Right lobe of liver (tissue), 6 donors: Measurements from ENCODE around the gene PDK2. TPM values are rescaled to one million over a fixed set of nuclear protein-coding genes. Genes with fewer than 3 reads are reported as not detected.

ENCODE experiments used
- ATAC-seq, 4 donors: fragments of 200-7000 bp; cut with Tn5 transposase; one replicate each; pipeline ENCODE4 v1.9.1; 2020; ENCODE audit warnings: mild to moderate bottlenecking in 4 of 4, moderate library complexity in 4 of 4
- DNase-seq, 3 donors: peaks; one replicate each; pipeline ENCODE4 v3.0.0-alpha.2; 2020
- H3K27ac ChIP-seq, 3 donors: fragments of 200-600 bp; one replicate each; pipeline ENCODE4 v1.8.0; 2022
- H3K27me3 ChIP-seq, 2 donors: fragments of 200-600 bp; one replicate each; pipeline ENCODE4 v1.8.0; 2022
- H3K36me3 ChIP-seq, 4 donors: fragments of 200-600 bp; sonication (generic) in 1 of 4; one replicate each; pipeline versions ENCODE4 v1.5.1 to v1.8.0; 2017 to 2022; ENCODE audit warnings: control low read depth in 1 of 4
- H3K4me1 ChIP-seq, 4 donors: fragments of 200-600 bp; sonication (generic) in 1 of 4; one replicate each; pipeline versions ENCODE4 v1.5.1 to v1.8.0; 2017 to 2022; ENCODE audit warnings: control low read depth in 1 of 4
- H3K4me3 ChIP-seq, 3 donors: fragments of 200-600 bp; one replicate each; pipeline ENCODE4 v1.8.0; 2022
- H3K9me3 ChIP-seq, 4 donors: fragments of 200-600 bp; sonication (generic) in 1 of 4; one replicate each; pipeline versions ENCODE4 v1.5.1 to v1.8.0; 2017 to 2022; ENCODE audit warnings: control low read depth in 1 of 4
- POLR2A ChIP-seq: fragments of 450-650 bp; IDR thresholded peaks from one replicate; pipeline ENCODE4 v1.6.1; 2017; ENCODE audit warnings: antibody characterized with exemption, mild to moderate bottlenecking
- WGBS: methylation state at CpG from one replicate; pipeline ENCODE4 v1.1.6; 2018; ENCODE audit warnings: low coverage, low lambda C conversion rate; ENCODE audit not compliant: insufficient coverage; ENCODE audit errors: missing lambda C conversion rate; 5-methylcytosine and 5-hydroxymethylcytosine counted together
- intact Hi-C, 2 donors: fragments of 100-400 bp; cut with DNase I; formaldehyde crosslinking; loops; one replicate each; pipeline versions ENCODE4 v1.11.2 to v1.14.1; 2022
- total RNA-seq, 6 experiments: library from RNA; depleted of rRNA in 2 of 6; stranded (reverse); fragments of >200 nt in 2 of 6; fragmentation: NEBNext Ultra II Directional in 3 of 6; extraction: Animal tissue kit (Norgen Biotek cat#: 25700) in 3 of 6; gene quantifications; one replicate each; pipeline versions ENCODE4 v1.1.0 to v1.2.4, GENCODE V29; 2016 to 2023
- TF ChIP-seq, protein P1 (sequence below), 4 donors: fragments of 200-600 bp in 3 of 4; fragments of 450-650 bp in 1 of 4; IDR thresholded peaks; one replicate each; pipeline versions ENCODE4 v1.5.1 to v1.8.0; 2016 to 2022; ENCODE audit warnings: antibody characterized with exemption in 4 of 4, mild to moderate bottlenecking in 2 of 4
- donor health status: DM: no; HTN: yes; CAD: no.
- donor health status: DM: no; HTN: no; CAD: no.
- donor health status: DM: no; HTN: no; CAD: no.
- donor health status: DM: no; HTN: yes; CAD: no.
- donor health status: DM: no; HTN: yes; CAD: no.

PDK2 gene
- total RNA-seq, 6 experiments from 2014 or later: 25.0 to 58.0 (median 44.8) TPM

DNA sequence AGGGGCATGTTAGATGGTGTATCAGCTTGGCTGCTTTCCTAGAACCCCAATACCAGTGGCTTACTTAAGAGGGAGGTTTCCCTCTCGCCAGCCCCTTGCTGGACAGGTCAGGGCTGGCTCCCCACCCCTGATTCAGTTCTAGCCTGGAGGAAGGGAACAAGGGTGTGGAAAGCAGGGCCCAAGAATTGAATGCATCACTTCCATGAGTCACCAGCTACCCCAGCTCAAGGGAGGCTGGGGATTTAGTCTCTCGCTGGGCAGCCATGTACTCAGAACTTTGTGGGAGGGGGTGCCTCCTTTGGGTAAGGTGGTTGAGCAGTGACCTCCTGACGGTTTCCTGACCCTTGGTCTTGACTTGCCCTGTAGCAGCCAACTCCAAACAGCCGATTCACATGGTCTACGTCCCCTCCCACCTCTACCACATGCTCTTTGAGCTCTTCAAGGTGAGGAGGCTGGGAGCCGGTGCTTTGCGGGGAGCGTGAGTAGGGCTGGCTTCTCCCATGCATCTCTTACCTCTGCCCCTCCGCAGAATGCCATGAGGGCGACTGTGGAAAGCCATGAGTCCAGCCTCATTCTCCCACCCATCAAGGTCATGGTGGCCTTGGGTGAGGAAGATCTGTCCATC, 12.8 kb downstream of the PDK2 start:
- Histone ChIP-seq H3K4me1 (peaks cover 0 to 21% (median 7%) of the 10 kb centered on the region in 4 donors), H3K9me3 (no peaks in the 10 kb centered on the region), H3K27ac (no peak overlapping the region), H3K4me3 (no peak overlapping the region), H3K36me3 (peaks cover 0 to 35% (median 4%) of the 10 kb centered on the region in 4 donors), H3K27me3 (no peaks in the 10 kb centered on the region)
- DNase-seq (no peak), ATAC-seq (no peak)
- TF ChIP-seq, protein P1, sequence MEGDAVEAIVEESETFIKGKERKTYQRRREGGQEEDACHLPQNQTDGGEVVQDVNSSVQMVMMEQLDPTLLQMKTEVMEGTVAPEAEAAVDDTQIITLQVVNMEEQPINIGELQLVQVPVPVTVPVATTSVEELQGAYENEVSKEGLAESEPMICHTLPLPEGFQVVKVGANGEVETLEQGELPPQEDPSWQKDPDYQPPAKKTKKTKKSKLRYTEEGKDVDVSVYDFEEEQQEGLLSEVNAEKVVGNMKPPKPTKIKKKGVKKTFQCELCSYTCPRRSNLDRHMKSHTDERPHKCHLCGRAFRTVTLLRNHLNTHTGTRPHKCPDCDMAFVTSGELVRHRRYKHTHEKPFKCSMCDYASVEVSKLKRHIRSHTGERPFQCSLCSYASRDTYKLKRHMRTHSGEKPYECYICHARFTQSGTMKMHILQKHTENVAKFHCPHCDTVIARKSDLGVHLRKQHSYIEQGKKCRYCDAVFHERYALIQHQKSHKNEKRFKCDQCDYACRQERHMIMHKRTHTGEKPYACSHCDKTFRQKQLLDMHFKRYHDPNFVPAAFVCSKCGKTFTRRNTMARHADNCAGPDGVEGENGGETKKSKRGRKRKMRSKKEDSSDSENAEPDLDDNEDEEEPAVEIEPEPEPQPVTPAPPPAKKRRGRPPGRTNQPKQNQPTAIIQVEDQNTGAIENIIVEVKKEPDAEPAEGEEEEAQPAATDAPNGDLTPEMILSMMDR (IDR thresholded peaks at IDR 0.05): no peak
- intact Hi-C loops: no loop called here
- 100% methylated on average over 3 of the region's 10 CpGs for WGBS

DNA sequence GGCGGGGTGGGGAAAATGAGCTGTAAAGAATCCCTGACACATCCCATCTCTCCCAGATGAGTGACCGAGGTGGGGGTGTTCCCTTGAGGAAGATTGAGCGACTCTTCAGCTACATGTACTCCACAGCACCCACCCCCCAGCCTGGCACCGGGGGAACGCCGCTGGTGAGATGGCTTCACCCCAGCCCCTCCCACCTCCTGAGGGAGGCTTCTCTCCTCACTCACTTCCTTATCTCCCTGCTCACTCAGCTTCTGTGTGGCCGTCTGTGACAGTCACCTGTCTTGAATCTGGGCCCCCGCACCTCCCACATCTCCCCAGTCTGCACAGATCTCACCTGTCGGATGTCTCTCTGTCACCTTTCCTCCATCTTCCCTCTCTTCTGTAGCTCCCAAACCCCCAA, 13.4 kb downstream of the PDK2 start:
- Histone ChIP-seq H3K36me3 (peaks cover 0 to 35% (median 4%) of the 10 kb centered on the region in 4 donors), H3K27me3 (no peaks in the 10 kb centered on the region), H3K4me3 (no peak overlapping the region), H3K4me1 (peaks cover 0 to 20% (median 5%) of the 10 kb centered on the region in 4 donors), H3K9me3 (no peaks in the 10 kb centered on the region), H3K27ac (no peak overlapping the region)
- no peak for ATAC-seq
- no peak for DNase-seq
- TF ChIP-seq, protein P1 (IDR thresholded peaks at IDR 0.05): no peak
- TF ChIP-seq POLR2A: no peak
- intact Hi-C loops: no loop called here
- WGBS: 78% methylated on average over 3 of the region's 9 CpGs

DNA sequence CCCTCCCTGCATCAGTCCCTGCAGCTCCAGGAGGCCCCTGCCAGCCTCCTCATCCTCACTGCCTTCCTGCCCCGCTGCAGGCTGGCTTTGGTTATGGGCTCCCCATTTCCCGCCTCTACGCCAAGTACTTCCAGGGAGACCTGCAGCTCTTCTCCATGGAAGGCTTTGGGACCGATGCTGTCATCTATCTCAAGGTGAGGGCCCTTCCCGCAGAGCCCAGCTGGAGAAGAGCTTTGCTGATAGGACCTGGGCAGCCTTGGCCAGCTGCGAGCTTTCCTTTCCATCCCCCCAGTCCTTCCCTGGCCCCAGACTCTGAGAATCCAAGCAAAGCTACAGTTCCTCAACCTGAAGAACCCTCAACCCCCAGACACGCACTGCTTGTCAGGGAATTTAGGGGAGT, 14.1 kb downstream of the PDK2 start:
- H3K27ac ChIP-seq: no peak overlapping the region
- ATAC-seq (no peak), DNase-seq (no peak)
- TF ChIP-seq, protein P1 (IDR thresholded peaks at IDR 0.05): no peak
- no peak for TF ChIP-seq POLR2A
- peaks cover 0 to 20% (median 5%) of the 10 kb centered on the region in 4 donors for H3K4me1 ChIP-seq
- H3K36me3 ChIP-seq: peaks cover 0 to 35% (median 4%) of the 10 kb centered on the region in 4 donors
- no peaks in the 10 kb centered on the region for H3K27me3 ChIP-seq
- H3K4me3 ChIP-seq: no peak overlapping the region
- intact Hi-C loops: no loop called here
- 100% methylated on average over 6 of the region's 7 CpGs for WGBS
- H3K9me3 ChIP-seq: no peaks in the 10 kb centered on the region

DNA sequence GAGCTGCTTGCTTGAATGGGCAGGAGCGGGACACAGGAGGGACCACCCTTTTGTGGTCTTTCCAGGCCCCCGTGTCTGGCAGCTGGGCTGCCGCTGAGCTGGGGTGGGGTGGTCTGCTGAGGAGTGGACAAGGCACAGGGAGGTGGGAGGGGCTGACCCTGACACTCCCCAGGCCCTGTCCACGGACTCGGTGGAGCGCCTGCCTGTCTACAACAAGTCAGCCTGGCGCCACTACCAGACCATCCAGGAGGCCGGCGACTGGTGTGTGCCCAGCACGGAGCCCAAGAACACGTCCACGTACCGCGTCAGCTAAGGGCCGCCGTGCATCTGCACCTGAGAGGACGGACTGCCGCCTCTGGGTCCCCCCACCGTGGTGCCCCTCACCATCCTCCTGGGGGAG, 14.6 kb downstream of the PDK2 start:
- Histone ChIP-seq H3K27ac (no peak overlapping the region), H3K4me1 (peaks cover 0 to 20% (median 5%) of the 10 kb centered on the region in 4 donors), H3K4me3 (no peak overlapping the region), H3K27me3 (no peaks in the 10 kb centered on the region), H3K9me3 (no peaks in the 10 kb centered on the region), H3K36me3 (peaks cover 0 to 35% (median 4%) of the 10 kb centered on the region in 4 donors)
- ATAC-seq (no peak), DNase-seq (peak in 1 of 3 donors; percentile 46)
- WGBS: no CpG with 5 or more reads among the region's 19 CpGs
- intact Hi-C loops: loop anchor here (10.0 kb wide), 1 partner anchor 55 kb away; the partner anchor contains the start of gene SGCA (in 2 of the 2)
- TF ChIP-seq, protein P1 (IDR thresholded peaks at IDR 0.05): no peak
- no peak for TF ChIP-seq POLR2A
